T47D (cell line): ENCODE measurements around the gene GSN.
A peak's percentile ranks its signal among the peaks of the same experiment; 100 is the strongest.

ENCODE experiments used
- DNase-seq, 2 experiments: peaks; one replicate each; pipeline versions ENCODE4 v3.0.0 to v3.0.0-alpha.2; 2011 to 2012; ENCODE audit warnings: low read depth in 1 of 2, low spot score in 1 of 2
- JUND ChIP-seq: IDR thresholded peaks from 2 replicates; pipeline ENCODE4 v1.6.1; 2012; ENCODE audit warnings: low read depth
- in situ Hi-C: cut with HindIII; loops from 2 replicates; pipeline ENCODE4 v1.10.0; 2016; ENCODE audit warnings: low sequenced_read_pairs, low pct_unique_long_range_greater_than_20kb

The GSN gene

DNA sequence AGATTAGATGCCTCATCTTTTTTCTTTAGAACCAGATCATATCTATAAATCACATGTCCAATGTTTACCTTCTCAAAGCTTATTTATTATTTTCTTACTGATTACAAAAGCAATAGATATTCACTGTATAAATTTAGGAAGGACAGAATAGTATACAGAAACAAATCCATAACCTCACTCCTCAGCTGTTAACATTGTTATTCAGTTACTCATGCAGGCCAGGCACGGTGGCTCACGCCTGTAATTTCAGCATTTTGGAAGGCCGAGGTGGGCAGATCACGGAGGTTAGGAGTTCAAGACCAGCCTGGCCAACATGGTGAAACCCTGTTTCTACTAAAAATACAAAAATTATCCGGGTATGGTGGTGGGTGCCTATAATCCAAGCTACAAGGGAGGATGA, 86.8 kb downstream of the GSN start:
- TF ChIP-seq JUND, result no peak
- in situ Hi-C loops, result no loop called here

DNA sequence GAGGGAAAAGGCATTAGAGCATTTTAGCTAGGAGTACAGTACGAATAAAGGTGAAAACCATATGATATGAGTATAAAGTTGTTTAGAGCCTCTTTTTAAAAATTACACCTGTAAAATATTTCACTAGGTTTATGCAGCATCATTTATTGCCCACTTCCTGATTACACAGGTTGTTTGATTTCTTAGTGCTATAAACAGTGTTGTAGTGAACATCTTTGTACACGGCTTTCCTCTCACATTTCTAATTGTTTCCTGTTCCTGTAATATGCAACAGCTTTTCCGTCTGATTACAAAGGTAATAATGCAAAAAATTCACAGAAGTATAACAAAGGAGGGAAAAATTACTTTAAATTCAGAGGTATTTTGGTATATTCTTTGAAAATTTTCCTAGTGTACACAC, 89.0 kb downstream of the GSN start:
- in situ Hi-C loops, result no loop called here
- TF ChIP-seq JUND, result no peak
- no peak for DNase-seq

More for the DNA sequence above, 86.8 kb downstream of the GSN start:
- no peak for DNase-seq

DNA sequence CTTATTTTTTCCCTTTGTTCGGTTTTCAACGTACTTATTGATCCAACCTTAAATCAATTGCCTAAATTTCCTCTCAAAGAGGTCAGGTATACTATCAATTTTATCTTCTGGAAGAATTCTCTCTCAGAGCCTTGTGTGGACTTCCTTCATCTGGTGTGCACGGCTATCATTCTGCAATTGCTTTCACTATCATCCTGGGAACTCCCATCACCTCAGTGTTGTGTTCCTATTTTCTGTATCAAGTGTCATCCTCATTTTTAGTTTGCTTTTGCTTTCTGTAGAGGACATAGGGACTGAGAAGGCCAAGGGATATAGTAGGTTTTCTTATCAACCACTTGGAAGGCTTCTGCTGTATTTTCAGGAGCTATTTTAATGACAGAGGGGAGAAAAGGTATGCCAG, 90.8 kb downstream of the GSN start:
- DNase-seq, result no peak
- TF ChIP-seq JUND, result no peak
- in situ Hi-C loops, result no loop called here

DNA sequence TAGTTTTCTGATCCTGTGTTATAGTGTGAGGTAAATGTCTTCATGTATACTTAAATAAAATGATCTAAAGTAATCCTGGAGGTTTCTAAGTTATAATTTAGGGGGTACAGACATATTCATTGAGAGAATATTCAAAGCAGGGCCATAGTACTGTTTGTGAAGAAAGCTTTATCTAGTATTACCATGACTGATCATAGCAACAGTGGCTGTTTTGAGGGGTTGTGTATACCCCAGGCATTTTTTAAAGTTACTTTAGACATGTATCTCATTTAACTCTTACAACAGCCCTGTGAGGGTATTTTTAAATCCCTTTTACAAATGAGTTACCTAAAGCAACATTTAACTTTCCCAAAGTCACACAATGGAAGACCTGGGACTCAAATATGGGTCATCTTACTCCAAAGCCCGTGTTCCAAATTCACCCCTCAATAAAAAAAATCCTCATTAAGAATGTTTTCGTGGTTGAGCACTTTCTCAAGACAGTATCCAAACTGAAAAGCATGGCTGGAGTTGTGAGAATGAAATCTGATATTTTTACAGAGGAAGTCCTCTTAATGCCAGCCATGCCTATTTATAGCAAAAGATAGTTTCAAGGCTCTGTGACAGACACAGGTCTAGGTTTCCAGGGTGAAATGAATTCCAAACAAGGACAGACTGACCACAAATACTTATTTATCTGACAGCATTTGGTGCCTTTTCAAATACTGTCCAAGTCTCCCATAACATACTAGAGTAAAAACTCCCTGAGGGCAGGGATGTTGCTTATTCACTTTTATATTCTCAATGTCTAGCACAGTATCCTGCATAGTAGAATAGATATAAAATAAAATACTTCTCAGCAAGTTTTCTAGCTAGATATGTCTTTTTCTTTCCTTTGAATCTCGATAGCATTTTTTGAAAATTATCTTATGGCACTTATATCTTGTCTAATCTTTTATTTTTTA, 91.7 kb downstream of the GSN start:
- no peak for DNase-seq
- no peak for TF ChIP-seq JUND
- in situ Hi-C loops, result no loop called here

DNA sequence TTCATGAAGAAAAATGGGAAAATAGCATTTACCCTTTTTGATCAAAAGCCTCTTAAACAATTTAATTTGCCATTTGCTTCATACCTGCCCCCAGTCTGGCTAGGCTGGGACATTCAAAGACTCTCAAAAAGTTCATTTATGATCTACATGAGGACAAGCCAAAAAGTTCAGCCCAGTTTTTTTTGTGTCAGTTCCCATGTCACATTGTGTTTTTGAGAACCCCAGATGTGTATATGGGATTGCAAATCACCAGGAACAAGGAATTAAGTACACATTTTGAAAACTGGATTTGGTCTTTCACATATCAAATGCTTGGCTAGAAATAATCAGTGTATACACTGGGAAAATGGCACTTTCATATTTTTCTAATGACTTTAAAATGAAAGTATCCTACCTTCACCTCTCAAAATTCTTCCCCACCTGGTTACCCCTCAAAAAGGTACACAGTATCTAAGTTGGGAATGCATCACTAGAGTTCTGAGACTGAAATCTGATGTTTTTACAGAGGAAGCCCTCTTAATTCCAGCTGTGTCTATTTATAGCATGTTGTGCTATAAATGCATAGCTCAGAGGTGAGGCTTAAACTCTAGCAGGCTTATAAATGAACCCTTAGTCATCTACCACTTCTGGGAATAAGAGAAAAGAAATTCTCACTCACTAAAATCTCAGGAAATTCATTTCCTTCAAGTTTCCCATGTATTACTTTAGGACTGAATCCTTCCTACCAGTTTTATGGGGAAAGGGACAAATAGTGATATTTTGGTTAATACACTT, 92.8 kb downstream of the GSN start:
- DNase-seq, result no peak
- no peak for TF ChIP-seq JUND
- in situ Hi-C loops, result no loop called here

DNA sequence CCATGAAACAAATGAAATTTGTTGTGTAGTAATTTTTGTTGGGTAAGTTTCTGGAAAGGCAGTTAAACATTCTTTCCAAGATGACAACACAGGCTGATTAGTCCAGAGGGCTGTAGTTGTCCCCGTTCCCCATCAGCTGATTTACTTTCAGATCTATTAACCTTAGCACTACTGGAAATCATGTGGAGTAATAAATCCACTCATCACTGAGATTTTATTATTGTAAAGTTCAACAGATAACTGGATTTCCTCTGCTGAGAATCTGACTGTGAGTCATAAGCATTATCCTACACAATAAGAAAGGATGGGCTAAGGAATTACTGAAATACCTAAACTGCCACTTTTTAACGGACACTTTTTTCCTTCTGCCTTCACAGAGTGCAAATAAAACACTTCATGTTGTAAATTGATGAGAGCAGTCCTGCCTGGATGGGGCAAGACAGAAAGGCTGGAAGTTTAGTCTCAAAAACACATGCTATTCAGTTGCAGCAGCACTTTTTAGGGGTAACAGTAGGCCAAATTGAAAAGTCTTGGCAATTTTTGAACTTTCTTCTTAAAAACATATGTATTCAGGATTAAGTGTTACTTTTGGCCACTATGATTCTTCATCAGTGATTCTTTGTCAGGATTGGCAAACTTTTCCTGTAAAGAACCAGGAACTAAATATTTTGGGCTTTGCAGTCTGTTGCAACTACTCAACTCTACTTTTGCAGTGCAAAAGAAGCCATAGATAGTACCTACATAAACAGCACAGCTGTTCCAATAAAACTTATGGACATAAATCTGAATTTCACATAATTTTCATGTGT, 95.1 kb downstream of the GSN start:
- in situ Hi-C loops, result no loop called here
- no peak for TF ChIP-seq JUND
- DNase-seq, result no peak

DNA sequence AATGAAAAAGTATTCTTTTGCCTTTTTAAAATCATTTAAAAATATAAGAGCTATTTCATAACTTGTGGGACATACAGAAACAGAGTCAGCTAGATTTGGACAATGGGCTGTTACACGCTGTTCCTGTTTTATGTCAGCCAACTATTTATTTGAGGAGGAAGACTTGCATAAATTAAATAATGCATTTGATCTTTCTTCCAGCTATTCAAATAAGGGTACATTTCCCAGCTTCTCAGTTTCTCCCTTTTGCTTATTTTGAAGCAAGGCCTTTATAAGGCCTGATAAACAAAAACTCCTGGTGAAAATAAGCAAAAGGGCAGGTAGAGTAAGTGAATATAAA, 95.6 kb downstream of the GSN start:
- in situ Hi-C loops, result no loop called here
- DNase-seq, result no peak
- no peak for TF ChIP-seq JUND

DNA sequence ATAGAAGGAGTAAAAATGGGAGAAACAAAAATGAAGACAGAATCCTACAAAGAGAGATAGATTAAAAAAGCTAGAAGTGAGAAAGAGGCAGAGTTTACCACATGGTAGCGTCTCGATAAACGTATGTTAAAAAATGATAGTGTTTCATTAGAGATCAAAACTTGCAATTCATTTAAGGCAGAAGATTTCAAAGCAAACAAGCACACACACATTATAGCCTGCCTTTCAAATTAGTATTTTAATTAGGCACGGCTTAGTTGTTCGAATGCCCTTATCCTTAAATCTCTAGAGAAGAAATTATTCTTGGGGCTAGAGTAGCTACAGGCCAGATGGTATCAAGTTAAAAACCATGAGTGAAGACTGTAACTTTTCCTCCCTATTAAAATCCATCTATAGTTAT, 96.1 kb downstream of the GSN start:
- TF ChIP-seq JUND, result no peak
- DNase-seq, result no peak
- in situ Hi-C loops, result no loop called here

DNA sequence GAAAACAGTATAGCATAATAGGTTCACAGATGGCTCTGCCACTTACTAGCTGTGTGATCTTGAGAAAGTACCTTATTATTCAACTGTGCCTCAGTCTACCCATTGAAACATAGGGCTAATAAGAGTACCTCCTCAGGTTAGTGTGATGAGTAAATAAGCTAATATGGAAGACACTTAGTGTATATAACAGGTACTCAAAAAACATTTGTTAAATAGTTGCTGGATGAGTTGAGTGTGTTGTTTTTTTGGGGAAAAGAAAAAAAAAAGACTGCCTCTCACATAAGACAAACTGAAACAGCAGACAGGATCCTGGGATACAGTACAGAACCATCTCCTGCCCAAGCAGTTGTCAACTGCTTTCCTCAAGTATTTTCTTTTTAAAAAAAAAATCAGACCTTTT, 96.9 kb downstream of the GSN start:
- no peak for TF ChIP-seq JUND
- no peak for DNase-seq
- in situ Hi-C loops, result no loop called here

DNA sequence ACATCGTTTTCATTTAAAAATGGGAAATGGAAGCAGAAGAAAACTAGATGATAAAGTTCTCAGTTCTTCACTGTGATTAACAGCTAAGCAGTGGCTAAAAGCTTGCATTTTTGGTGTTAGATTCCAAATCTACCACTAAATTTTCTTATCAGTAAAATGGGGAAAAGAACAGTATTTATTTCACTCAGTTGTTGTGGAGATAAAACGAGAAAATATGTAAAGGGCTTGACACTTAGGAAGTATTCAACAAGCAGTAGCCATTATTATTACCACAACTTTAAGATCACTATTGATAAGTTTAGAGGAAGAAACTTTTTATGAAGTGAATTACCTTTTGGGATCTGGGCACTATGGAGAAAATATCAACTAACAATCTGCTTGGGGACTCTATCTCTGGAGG, 97.6 kb downstream of the GSN start:
- no peak for DNase-seq
- no peak for TF ChIP-seq JUND
- in situ Hi-C loops, result no loop called here

DNA sequence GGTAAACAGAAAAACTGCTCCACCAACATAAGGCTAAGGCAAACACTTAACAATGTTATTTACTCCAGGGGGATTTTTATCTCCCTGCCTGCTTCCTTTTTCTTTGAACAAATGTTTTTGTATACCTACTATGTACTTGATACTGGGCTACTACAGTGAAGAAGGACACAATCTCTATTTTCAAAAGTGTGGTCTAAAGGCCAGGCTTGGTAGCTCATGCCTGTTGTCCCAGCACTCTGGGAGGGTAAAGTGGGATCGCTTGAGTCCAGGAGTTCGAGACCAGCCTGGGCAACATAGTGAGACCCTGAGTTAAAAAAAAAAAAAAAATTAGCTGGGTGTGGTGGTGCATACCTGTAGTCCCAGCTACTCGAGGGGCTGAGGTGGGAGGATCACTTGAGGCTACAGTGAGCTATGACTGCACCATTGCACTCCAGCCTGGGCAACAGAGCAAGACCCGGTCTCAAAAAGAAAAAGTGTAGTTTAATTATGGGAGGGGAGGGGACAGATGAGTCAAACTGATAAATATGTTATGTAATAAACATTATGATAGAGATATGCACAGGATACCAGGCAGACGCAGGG, 98.7 kb downstream of the GSN start:
- in situ Hi-C loops, result no loop called here
- TF ChIP-seq JUND, result no peak
- DNase-seq, result no peak

DNA sequence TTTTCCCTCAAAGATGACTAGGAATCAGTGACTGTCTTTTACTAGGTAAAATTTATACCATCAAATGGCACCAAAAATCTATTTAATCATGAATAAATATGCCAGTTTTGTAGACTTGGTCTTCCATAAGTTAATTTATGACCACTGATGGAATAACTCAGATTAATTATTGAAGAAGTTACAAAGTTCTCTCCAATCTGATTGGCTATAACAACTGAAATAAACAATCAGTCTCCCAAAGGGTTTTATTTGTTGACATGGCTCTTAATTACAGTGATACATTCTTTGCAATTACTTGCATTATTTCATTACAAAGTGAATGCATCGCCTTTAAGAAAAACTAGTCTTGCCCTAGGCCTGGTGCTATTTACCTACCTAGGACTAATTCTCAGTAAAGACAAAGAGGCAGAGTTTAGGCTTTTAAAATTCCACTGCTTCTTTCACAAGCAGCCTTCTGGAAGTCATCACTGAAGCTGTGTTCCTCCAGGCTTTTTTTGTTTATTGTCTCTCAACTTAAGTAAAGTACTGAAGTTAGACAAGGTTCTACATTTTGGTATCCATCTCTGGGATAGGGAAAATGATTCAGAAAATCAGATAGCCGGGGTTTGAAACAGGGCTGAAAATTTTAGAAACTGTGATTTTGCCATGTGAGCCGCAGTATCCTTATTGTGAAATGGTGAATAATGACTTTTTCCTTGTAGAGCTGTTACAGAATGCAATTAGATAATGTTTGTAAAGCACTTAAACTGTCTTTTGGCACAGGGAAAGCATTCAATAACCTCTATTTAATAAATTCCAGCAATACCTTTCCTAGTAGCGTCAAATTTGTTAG, 99.6 kb downstream of the GSN start:
- in situ Hi-C loops, result no loop called here
- peak in 1 of 2 experiments; percentile 29 for DNase-seq
- peak; percentile 28; the same call in 1 of the 2 replicates for TF ChIP-seq JUND
